Ascending aorta (tissue), 2 donors: ENCODE results near the gene CHTOP. TPM values are rescaled to one million over a fixed set of nuclear protein-coding genes. Genes with fewer than 3 reads are reported as not detected.

Experiments
- DNase-seq, 2 donors: peaks; one replicate each; pipeline ENCODE4 v3.0.0-alpha.2; 2019; ENCODE audit warnings: low spot score in 2 of 2
- H3K27ac ChIP-seq, 2 donors: fragments of 200-600 bp; sonication (generic); one replicate each; pipeline ENCODE4 v1.5.1; 2016 to 2017; ENCODE audit warnings: mild to moderate bottlenecking in 1 of 2
- H3K27me3 ChIP-seq: fragments of 200-600 bp; sonication (generic); one replicate; pipeline ENCODE4 v1.5.1; 2017
- H3K36me3 ChIP-seq, 2 donors: fragments of 200-600 bp; sonication (generic); one replicate each; pipeline ENCODE4 v1.5.1; 2016
- H3K4me1 ChIP-seq, 2 donors: fragments of 200-600 bp; sonication (generic); one replicate each; pipeline ENCODE4 v1.5.1; 2016 to 2017; ENCODE audit warnings: mild to moderate bottlenecking in 1 of 2
- H3K4me3 ChIP-seq, 2 donors: fragments of 200-600 bp; sonication (generic); one replicate each; pipeline ENCODE4 v1.5.1; 2016 to 2017; ENCODE audit warnings: mild to moderate bottlenecking in 1 of 2
- H3K9me3 ChIP-seq, 2 donors: fragments of 200-600 bp; sonication (generic); one replicate each; pipeline ENCODE4 v1.5.1; 2016
- CTCF ChIP-seq, 3 experiments: fragments of 200-600 bp in 2 of 3; fragments of 450-650 bp in 1 of 3; sonication (generic) in 2 of 3; IDR thresholded peaks; one replicate each; pipeline ENCODE4 v1.5.1; 2016 to 2019; ENCODE audit warnings: antibody characterized with exemption in 3 of 3, mild to moderate bottlenecking in 1 of 3, moderate library complexity in 1 of 3
- intact Hi-C: fragments of 100-400 bp; cut with DNase I; formaldehyde crosslinking; loops from one replicate; pipeline ENCODE4 v1.15.1; 2023
- total RNA-seq: library from RNA; depleted of rRNA; stranded (reverse); fragments of >200 nt; gene quantifications from one replicate; pipeline ENCODE4 v1.1.0, GENCODE V29; 2016

Gene CHTOP
- total RNA-seq, 1 donor from 2014 or later: 58.9 TPM

GRCh38 chr1:153610334-153610733, 23.5 kb upstream of the CHTOP start:
- H3K36me3 ChIP-seq: peaks cover 14 to 25% of the 10 kb centered on the region in 2 donors
- H3K4me3 ChIP-seq: peak overlapping the region; percentile 7 to 75
- intact Hi-C loops: loop anchor here (10.0 kb wide), 1 partner anchor 256 kb away; the partner anchor contains the start of gene S100A9
- H3K4me1 ChIP-seq: peaks cover 7 to 38% of the 10 kb centered on the region in 2 donors
- H3K9me3 ChIP-seq: no peaks in the 10 kb centered on the region
- TF ChIP-seq CTCF (IDR thresholded peaks at IDR 0.05): no peak
- peak overlapping the region; percentile 90 to 96 for H3K27ac ChIP-seq
- no peak for DNase-seq
- no peaks in the 10 kb centered on the region for H3K27me3 ChIP-seq

GRCh38 chr1:153610811-153611301, 23.0 kb upstream of the CHTOP start:
- Histone ChIP-seq H3K9me3 (no peaks in the 10 kb centered on the region), H3K27me3 (no peaks in the 10 kb centered on the region), H3K36me3 (peaks cover 14 to 20% of the 10 kb centered on the region in 2 donors), H3K4me3 (peak overlapping the region; percentile 53 to 75), H3K27ac (peak overlapping the region; percentile 90 to 96), H3K4me1 (peaks cover 7 to 38% of the 10 kb centered on the region in 2 donors)
- no peak for DNase-seq
- TF ChIP-seq CTCF (IDR thresholded peaks at IDR 0.05): no peak
- intact Hi-C loops: loop anchor here (10.0 kb wide), 1 partner anchor 256 kb away; the partner anchor contains the start of gene S100A9

- Histone ChIP-seq H3K27ac (peak overlapping the region; percentile 90 to 96), H3K36me3 (peaks cover 14 to 15% of the 10 kb centered on the region in 2 donors), H3K27me3 (no peaks in the 10 kb centered on the region), H3K4me3 (peak overlapping the region; percentile 53 to 75), H3K4me1 (peaks cover 7 to 41% of the 10 kb centered on the region in 2 donors), H3K9me3 (no peaks in the 10 kb centered on the region)
- DNase-seq: no peak
- intact Hi-C loops: loop anchor here (10.0 kb wide), 1 partner anchor 257 kb away; the partner anchor contains the start of gene S100A9
- TF ChIP-seq CTCF (IDR thresholded peaks at IDR 0.05): no peak
Observed at GRCh38 chr1:153611356-153611755, 22.5 kb upstream of the CHTOP start.

GRCh38 chr1:153612111-153612754, 21.6 kb upstream of the CHTOP start:
- Histone ChIP-seq H3K36me3 (peaks cover 6% of the 10 kb centered on the region in 2 donors), H3K27me3 (no peaks in the 10 kb centered on the region), H3K4me3 (peak overlapping the region; percentile 53 to 75), H3K9me3 (no peaks in the 10 kb centered on the region), H3K27ac (peak overlapping the region; percentile 90 to 96), H3K4me1 (peaks cover 7 to 42% of the 10 kb centered on the region in 2 donors)
- intact Hi-C loops: loop anchor here (2.0 to 10.0 kb wide), 2 partner anchors 15 to 257 kb away; partner anchors contain the start of genes S100A13 and S100A9
- no peak for TF ChIP-seq CTCF (IDR thresholded peaks at IDR 0.05)
- DNase-seq: no peak

GRCh38 chr1:153612755-153613331, 21.0 kb upstream of the CHTOP start, which contains the start of gene S100A16:
TSS of gene S100A16 (minus strand) at chr1:153613137. CDS start at chr1:153608151, 4,986 bp downstream.
- DNase-seq: peak in 1 of 2 donors; percentile 90
- Histone ChIP-seq H3K27ac (peak within 1 kb of the TSS; percentile 90 to 96), H3K4me1 (peaks cover 7 to 42% of the 10 kb centered on the region in 2 donors), H3K9me3 (no peaks in the 10 kb centered on the region), H3K27me3 (no peaks in the 10 kb centered on the region), H3K36me3 (peaks cover 0 to under 1% of the 10 kb centered on the region in 2 donors), H3K4me3 (peak within 1 kb of the TSS; percentile 53 to 75)
- intact Hi-C loops: loop anchor here (2.0 to 10.0 kb wide), 2 partner anchors 14 to 258 kb away; partner anchors contain the start of genes S100A13 and S100A9
- no peak for TF ChIP-seq CTCF (IDR thresholded peaks at IDR 0.05)
